Cardiac septum (tissue), 1 donor: ENCODE results near the gene GAS2L1. TPM values are rescaled to one million over a fixed set of nuclear protein-coding genes. Genes with fewer than 3 reads are reported as not detected.
A peak's percentile ranks its signal among the peaks of the same experiment; 100 is the strongest.

Experiments
- DNase-seq: peaks from one replicate; pipeline ENCODE4 v3.0.0-alpha.2; 2020; ENCODE audit warnings: low spot score
- intact Hi-C: fragments of 100-400 bp; cut with DNase I; formaldehyde crosslinking; loops from one replicate; pipeline ENCODE4 v1.14.0; 2022
- long read RNA-seq: library from polyadenylated mRNA; unstranded; transcript quantifications from one replicate; pipeline ENCODE4 v2.0.0, GENCODE V29; 2021
- total RNA-seq: library from RNA; stranded (reverse); fragmentation: NEBNext Ultra II Directional; extraction: Animal tissue kit (Norgen Biotek cat#: 25700); gene quantifications from one replicate; pipeline ENCODE4 v1.2.1, GENCODE V29; 2021
- donor health status: DM: no; HTN: no; CAD: no.

The GAS2L1 gene
- 13.0 TPM for total RNA-seq
- long read RNA-seq, transcript GAS2L1-208 (6 exons, 2,925 nt) = major isoform, 12 of 29 reads
- long read RNA-seq, partial matches to known transcripts = 8 of 29 reads
- long read RNA-seq, other reads (novel, unspliced or antisense) = 8 of 29 reads

GRCh38 chr22:29306175-29306834 lies at the start of gene GAS2L1:
TSS of gene GAS2L1 (plus strand) at chr22:29306650. CDS start at chr22:29308106, 1,456 bp downstream.
- intact Hi-C loops = loop anchor here (2.0 to 5.0 kb wide), 3 partner anchors 38 to 82 kb away; partner anchors contain the start of genes AP1B1 and EWSR1

GRCh38 chr22:29257751-29258181 lies 48.7 kb upstream of the GAS2L1 start:
- intact Hi-C loops = no loop called here
- no peak for DNase-seq

More at GRCh38 chr22:29306175-29306834, at the start of gene GAS2L1:
- peak; percentile 92 for DNase-seq

GRCh38 chr22:29258407-29259252 lies 47.8 kb upstream of the GAS2L1 start:
- intact Hi-C loops = no loop called here
- no peak for DNase-seq

- intact Hi-C loops = no loop called here
Measured at GRCh38 chr22:29259253-29259899, 47.1 kb upstream of the GAS2L1 start.

GRCh38 chr22:29260031-29260560 lies 46.4 kb upstream of the GAS2L1 start:
- DNase-seq = no peak
- intact Hi-C loops = no loop called here

More at GRCh38 chr22:29259253-29259899, 47.1 kb upstream of the GAS2L1 start:
- DNase-seq = no peak

GRCh38 chr22:29260601-29261315 lies 45.7 kb upstream of the GAS2L1 start:
- no peak for DNase-seq

GRCh38 chr22:29263791-29264276 lies 42.6 kb upstream of the GAS2L1 start:
- intact Hi-C loops = no loop called here
- DNase-seq = no peak

More at GRCh38 chr22:29260601-29261315, 45.7 kb upstream of the GAS2L1 start:
- intact Hi-C loops = no loop called here

- no peak for DNase-seq
- intact Hi-C loops = no loop called here
Measured at GRCh38 chr22:29265305-29265704, 41.1 kb upstream of the GAS2L1 start.

- intact Hi-C loops = no loop called here
Measured at GRCh38 chr22:29265929-29266328, 40.5 kb upstream of the GAS2L1 start.

GRCh38 chr22:29266564-29267461 lies 39.6 kb upstream of the GAS2L1 start:
- DNase-seq = no peak
- intact Hi-C loops = no loop called here

More at GRCh38 chr22:29265929-29266328, 40.5 kb upstream of the GAS2L1 start:
- DNase-seq = no peak

- intact Hi-C loops = no loop called here
- no peak for DNase-seq
Measured at GRCh38 chr22:29267462-29267857, 39.0 kb upstream of the GAS2L1 start.

- DNase-seq = peak; percentile 98
- intact Hi-C loops = loop anchor here (2.0 kb wide), 1 partner anchor 39 kb away; the partner anchor contains the start of gene GAS2L1
Measured at GRCh38 chr22:29267858-29268510, 38.5 kb upstream of the GAS2L1 start, which contains the start of the genes EWSR1 and RHBDD3. TSS of gene EWSR1 (plus strand) at chr22:29268268. CDS start at chr22:29268337, 69 bp downstream. TSS of gene RHBDD3 (minus strand) at chr22:29267981. CDS start at chr22:29265626, 2,355 bp downstream.

GRCh38 chr22:29268511-29269229 lies 37.8 kb upstream of the GAS2L1 start:
- intact Hi-C loops = loop anchor here (2.0 kb wide), 1 partner anchor 38 kb away; the partner anchor contains the start of gene GAS2L1
- DNase-seq = peak; percentile 81

GRCh38 chr22:29269230-29269604 lies 37.2 kb upstream of the GAS2L1 start:
- intact Hi-C loops = loop anchor here (2.0 kb wide), 1 partner anchor 38 kb away; the partner anchor contains the start of gene GAS2L1
- DNase-seq = no peak

GRCh38 chr22:29269731-29270474 lies 36.5 kb upstream of the GAS2L1 start:
- intact Hi-C loops = loop anchor here (2.0 kb wide), 1 partner anchor 37 kb away; the partner anchor contains the start of gene GAS2L1
- DNase-seq = no peak
